ENCODE results near the gene FCRL3. TPM values are rescaled to one million over a fixed set of nuclear protein-coding genes. Genes with fewer than 3 reads are reported as not detected.

The FCRL3 gene
- total RNA-seq, 4 donors from 2014 or later, result 0.19 to 0.29 TPM; not detected in 2

DNA sequence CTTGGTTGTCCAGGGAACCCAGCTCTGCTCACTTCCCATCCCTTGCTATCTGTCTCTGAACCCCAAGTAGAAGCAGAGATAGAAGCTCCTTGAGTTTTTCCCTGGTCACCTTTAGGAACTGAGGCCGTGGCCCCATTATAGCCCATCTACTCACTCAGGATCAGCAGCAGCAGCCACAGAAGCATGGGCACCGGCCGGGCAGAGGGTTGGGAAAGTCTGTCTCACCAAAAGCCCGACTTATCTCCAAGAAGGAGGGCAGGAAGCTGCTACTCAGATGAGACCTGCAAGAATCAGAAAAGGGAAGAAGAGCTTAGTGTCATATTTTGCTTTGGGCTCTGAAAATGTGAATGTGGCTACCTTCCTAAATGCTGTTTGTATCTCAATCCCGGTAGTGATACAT is 264 bp downstream of the FCRL3 start:
- TF ChIP-seq, protein P1, sequence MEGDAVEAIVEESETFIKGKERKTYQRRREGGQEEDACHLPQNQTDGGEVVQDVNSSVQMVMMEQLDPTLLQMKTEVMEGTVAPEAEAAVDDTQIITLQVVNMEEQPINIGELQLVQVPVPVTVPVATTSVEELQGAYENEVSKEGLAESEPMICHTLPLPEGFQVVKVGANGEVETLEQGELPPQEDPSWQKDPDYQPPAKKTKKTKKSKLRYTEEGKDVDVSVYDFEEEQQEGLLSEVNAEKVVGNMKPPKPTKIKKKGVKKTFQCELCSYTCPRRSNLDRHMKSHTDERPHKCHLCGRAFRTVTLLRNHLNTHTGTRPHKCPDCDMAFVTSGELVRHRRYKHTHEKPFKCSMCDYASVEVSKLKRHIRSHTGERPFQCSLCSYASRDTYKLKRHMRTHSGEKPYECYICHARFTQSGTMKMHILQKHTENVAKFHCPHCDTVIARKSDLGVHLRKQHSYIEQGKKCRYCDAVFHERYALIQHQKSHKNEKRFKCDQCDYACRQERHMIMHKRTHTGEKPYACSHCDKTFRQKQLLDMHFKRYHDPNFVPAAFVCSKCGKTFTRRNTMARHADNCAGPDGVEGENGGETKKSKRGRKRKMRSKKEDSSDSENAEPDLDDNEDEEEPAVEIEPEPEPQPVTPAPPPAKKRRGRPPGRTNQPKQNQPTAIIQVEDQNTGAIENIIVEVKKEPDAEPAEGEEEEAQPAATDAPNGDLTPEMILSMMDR (IDR thresholded peaks at IDR 0.05), result no peak
- TF ChIP-seq POLR2A (IDR thresholded peaks at IDR 0.05), result no peak
- intact Hi-C loops (cut with DNase I), result no loop called here
- H3K4me3 ChIP-seq, result no peak overlapping the region
- H3K4me1 ChIP-seq, result no peaks in the 10 kb centered on the region
- H3K27me3 ChIP-seq, result no peaks in the 10 kb centered on the region
- no peak for DNase-seq
- H3K36me3 ChIP-seq, result no peaks in the 10 kb centered on the region
- no peak overlapping the region for H3K27ac ChIP-seq
- H3K9me3 ChIP-seq, result no peaks in the 10 kb centered on the region
- WGBS, 2 donors, result 57 to 79% methylated on average over 2 to 5 of the region's 5 CpGs

DNA sequence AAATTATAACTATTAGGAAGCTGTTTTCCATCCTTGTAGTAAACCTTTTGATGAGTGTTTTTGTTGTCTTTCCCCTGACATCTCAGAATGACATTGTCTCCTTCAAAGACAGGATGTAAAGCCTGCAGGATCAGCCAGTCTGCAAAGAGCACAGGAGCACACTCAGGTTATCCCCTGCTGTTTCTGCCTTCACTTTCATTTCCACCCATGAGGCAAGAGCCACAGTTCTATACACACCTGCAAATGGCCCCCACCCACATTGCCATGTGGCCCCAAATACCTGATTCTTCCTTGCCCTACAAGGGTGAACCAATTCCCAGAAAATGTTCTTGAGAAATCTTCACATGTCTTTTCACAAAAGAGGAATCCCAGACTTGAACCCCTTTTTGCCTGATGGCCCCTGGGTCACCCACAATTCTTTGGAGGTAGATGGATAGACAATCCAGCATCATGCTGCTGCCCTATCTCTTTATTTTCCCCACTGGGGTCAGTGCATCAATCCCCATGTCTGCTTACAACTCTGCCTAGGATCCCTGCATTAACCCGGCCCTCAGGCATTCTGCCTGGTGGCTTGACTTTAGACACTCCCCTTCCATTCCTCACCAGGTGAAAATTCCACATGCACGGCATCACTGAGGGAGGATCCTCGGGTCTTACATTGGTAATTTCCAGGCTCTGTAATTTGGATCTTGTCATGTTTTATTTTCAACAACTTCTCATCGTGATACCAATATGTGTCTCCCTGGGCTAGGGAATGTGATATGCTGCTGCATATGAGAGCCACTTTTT is 2.6 kb downstream of the FCRL3 start:
- H3K27ac ChIP-seq, result no peak overlapping the region
- DNase-seq, result no peak
- H3K4me1 ChIP-seq, result no peaks in the 10 kb centered on the region
- H3K9me3 ChIP-seq, result no peaks in the 10 kb centered on the region
- 69 to 75% methylated on average over 4 of the region's 4 CpGs for WGBS, 2 donors
- H3K27me3 ChIP-seq, result no peaks in the 10 kb centered on the region
- TF ChIP-seq, protein P1 (IDR thresholded peaks at IDR 0.05), result no peak
- TF ChIP-seq POLR2A (IDR thresholded peaks at IDR 0.05), result no peak
- H3K4me3 ChIP-seq, result no peak overlapping the region
- intact Hi-C loops (cut with DNase I), result no loop called here
- H3K36me3 ChIP-seq, result no peaks in the 10 kb centered on the region

DNA sequence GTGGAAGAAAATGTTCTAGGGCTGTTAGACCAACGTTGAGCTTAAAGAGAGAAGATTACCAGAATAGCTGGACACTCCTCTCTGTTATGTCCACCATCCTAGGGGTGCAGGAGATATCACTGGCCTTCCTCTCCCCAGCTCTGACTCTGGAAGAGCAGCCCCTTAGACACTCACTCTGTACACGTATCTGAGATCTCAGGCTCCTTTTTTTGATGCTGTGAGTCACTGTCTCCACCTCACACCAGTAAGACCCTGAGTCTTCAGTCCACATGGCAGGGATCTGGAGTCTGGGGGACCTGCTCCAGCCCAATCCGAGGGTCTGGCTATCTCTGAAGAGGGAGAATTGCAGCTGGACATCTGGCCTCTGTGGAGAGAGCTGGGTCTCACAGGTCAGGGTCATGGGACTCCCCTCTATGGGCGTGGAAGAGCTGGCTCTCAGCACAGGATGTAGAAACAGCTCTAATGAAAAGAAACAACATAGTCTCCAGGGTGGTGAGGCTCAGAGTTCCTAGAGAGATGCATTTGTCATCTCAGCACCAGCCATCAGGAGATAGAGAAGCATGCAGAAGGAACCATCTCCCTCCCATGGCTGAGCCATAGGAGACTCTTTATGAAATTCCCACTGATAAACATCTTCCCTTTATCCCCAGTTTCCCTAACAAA is 3.5 kb downstream of the FCRL3 start:
- intact Hi-C loops (cut with DNase I), result no loop called here
- DNase-seq, result no peak
- Histone ChIP-seq H3K4me3 (no peak overlapping the region), H3K36me3 (no peaks in the 10 kb centered on the region), H3K9me3 (no peaks in the 10 kb centered on the region), H3K27me3 (no peaks in the 10 kb centered on the region), H3K27ac (no peak overlapping the region), H3K4me1 (no peaks in the 10 kb centered on the region)
- TF ChIP-seq, protein P1 (IDR thresholded peaks at IDR 0.05), result no peak
- TF ChIP-seq POLR2A (IDR thresholded peaks at IDR 0.05), result no peak
- 13 to 29% methylated on average over 3 of the region's 4 CpGs for WGBS, 2 donors

DNA sequence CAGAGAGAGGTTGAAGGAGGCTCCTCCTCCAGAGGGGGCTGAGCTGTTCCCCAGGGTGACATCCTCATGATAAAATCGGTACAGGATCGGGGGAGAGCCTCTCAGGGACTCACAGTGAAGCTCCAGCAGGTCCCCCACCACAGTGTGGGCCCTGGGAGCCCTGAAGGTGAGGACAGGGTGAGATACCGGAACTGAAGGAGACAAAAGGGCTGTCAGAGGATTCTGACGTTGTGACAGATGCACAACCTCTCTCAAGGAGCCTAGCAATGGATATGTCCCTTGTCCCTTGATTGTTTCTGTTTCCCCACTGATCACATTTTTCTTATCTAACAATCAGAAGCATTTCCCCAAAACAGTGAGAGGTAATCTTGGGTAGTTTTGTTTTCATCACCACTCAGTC is 5.2 kb downstream of the FCRL3 start:
- H3K27ac ChIP-seq, result no peak overlapping the region
- intact Hi-C loops (cut with DNase I), result no loop called here
- H3K9me3 ChIP-seq, result no peaks in the 10 kb centered on the region
- no peaks in the 10 kb centered on the region for H3K36me3 ChIP-seq
- whole genome bisulfite sequencing, 2 donors, result 53 to 63% methylated on average over 3 to 4 of the region's 4 CpGs
- no peaks in the 10 kb centered on the region for H3K4me1 ChIP-seq
- H3K4me3 ChIP-seq, result no peak overlapping the region
- DNase-seq, result no peak
- TF ChIP-seq, protein P1 (IDR thresholded peaks at IDR 0.05), result no peak
- TF ChIP-seq POLR2A (IDR thresholded peaks at IDR 0.05), result no peak
- no peaks in the 10 kb centered on the region for H3K27me3 ChIP-seq

DNA sequence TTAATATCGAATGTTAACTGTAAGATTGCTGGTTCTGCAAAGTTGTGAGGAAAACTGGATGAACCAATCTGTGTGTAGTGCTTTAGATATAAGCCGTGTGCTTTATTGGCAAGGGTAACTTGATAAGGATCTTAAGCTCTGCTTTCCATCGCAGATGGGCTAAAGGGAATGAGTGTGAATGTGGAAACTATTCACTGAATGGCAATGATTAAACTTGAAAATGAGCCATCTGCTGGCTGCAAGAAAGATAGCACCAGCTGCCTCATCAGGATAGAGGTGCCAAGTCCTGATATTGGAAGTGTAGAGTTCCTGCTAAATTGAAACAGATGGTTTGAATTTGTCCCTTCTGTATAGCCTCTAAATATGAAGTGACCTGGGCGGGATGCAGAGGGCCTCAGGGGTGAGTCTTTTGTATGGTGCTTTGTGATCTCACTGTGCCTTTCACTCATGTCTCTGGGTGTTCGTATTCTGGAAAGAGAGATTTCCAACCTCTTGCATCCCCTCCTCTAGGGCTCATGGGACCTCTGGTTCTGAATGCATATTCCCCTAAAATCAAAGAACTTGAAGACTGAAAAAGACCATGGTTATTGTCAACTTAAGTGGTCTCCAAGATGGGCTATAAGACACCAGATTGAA is 9.2 kb downstream of the FCRL3 start:
- no peak for DNase-seq
- TF ChIP-seq, protein P1 (IDR thresholded peaks at IDR 0.05), result peak in 5 of 6 experiments; percentile 13 to 43 (median 30)
- no peak for TF ChIP-seq POLR2A (IDR thresholded peaks at IDR 0.05)
- Histone ChIP-seq H3K9me3 (no peaks in the 10 kb centered on the region), H3K4me1 (no peaks in the 10 kb centered on the region), H3K36me3 (no peaks in the 10 kb centered on the region), H3K4me3 (no peak overlapping the region), H3K27me3 (no peaks in the 10 kb centered on the region), H3K27ac (no peak overlapping the region)
- intact Hi-C loops (cut with DNase I), result no loop called here
- WGBS, 2 donors, result 46% methylated on average over 5 of the region's 5 CpGs
